ENCODE data around the gene PHKB. TPM values are rescaled to one million over a fixed set of nuclear protein-coding genes. Genes with fewer than 3 reads are reported as not detected.

PHKB gene
- total RNA-seq, 4 donors from 2014 or later = 71.4 to 114 (median 90.1) TPM

DNA sequence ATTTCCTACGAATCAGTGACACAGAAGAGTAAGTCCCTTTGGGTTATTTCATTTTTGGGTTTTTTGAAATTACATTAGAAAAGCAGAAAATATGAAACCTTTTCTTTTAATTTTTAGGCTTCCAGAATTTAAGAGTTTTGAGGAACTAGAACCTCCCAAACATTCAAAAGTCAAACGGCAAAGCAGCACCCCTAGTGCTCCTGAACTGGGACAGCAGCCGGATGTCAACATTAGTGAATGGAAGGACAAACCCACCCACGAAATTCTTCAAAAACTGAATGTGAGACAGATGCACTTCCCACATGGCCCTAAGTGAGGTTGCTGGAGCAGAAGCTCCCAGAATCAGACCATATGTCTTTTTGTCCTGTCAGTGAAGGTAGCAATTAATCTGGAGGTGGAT is 199.4 kb downstream of the PHKB start:
- TF ChIP-seq, protein P1, sequence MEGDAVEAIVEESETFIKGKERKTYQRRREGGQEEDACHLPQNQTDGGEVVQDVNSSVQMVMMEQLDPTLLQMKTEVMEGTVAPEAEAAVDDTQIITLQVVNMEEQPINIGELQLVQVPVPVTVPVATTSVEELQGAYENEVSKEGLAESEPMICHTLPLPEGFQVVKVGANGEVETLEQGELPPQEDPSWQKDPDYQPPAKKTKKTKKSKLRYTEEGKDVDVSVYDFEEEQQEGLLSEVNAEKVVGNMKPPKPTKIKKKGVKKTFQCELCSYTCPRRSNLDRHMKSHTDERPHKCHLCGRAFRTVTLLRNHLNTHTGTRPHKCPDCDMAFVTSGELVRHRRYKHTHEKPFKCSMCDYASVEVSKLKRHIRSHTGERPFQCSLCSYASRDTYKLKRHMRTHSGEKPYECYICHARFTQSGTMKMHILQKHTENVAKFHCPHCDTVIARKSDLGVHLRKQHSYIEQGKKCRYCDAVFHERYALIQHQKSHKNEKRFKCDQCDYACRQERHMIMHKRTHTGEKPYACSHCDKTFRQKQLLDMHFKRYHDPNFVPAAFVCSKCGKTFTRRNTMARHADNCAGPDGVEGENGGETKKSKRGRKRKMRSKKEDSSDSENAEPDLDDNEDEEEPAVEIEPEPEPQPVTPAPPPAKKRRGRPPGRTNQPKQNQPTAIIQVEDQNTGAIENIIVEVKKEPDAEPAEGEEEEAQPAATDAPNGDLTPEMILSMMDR (IDR thresholded peaks at IDR 0.05; ENCODE audit: low read depth) = no peak

DNA sequence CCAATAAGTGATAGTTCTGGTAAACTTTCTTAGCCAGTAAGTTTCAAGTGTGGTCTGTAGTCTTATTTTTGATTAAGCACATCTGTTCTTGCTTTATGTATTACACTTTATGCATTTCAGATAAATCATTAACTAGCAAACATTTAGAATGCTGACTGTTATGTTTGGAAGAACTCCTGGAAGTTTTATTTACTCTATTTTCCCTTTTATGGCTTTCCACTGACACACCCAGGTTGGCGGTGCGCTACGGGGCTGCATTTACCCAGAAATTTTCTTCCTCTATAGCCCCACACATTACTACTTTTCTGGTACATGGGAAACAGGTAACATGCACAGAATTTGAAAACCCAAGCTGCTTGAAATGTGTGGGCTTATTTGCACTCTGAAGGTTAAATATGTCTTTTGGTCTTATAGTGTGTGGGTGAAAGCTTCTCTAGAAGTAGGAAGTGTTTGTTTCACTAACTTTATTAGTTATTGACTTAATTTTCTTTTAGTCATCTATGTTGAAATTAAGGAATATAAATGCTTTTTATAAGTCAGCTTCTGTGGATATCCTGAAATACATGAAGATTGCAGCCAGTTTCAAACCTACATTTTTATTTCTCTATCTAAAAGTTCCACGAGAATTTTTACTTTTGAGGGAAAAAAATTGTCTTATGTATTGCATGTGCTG is 203.7 kb downstream of the PHKB start:
- TF ChIP-seq, protein P1 (IDR thresholded peaks at IDR 0.05; ENCODE audit: low read depth) = no peak

DNA sequence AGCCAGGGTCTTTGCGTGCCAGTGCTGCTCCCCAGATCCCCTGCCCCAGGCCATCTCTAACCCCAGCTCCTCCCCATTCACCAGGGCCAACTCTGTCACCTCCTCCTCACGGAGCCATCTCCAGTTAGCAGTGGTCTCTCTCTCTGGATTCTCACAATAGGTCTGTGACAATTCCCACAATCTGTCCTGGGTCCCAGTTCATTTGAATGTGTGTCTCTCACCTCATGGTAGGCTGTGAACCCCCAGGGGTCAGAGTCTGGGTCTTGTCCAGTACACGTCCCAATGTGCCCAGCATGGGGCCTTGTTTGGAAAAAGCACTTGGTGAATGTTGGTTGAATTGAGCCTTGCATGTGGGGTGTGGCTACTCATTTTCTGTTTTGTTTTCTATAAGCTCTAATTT is 205.3 kb downstream of the PHKB start:
- TF ChIP-seq, protein P1 (IDR thresholded peaks at IDR 0.05; ENCODE audit: low read depth) = no peak

DNA sequence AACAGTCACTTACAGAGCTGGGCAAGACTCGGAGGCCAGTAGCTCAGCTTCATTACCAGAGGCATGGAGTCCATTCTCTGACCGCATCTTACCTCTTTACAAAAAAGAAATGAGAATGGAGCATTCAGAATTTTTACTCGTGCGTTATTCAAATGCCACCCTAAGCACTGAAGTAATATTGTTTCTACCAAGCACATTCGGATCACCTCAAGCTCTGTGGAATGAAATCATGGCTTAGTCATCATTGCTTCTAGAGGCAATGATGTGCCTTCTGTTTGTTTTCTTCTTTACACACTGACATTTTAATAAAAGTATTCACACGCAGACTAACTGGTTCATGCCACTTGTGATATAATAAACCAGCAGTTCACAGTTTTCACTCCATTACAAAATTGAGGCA is 206.8 kb downstream of the PHKB start:
- TF ChIP-seq, protein P1 (IDR thresholded peaks at IDR 0.05; ENCODE audit: low read depth) = no peak

DNA sequence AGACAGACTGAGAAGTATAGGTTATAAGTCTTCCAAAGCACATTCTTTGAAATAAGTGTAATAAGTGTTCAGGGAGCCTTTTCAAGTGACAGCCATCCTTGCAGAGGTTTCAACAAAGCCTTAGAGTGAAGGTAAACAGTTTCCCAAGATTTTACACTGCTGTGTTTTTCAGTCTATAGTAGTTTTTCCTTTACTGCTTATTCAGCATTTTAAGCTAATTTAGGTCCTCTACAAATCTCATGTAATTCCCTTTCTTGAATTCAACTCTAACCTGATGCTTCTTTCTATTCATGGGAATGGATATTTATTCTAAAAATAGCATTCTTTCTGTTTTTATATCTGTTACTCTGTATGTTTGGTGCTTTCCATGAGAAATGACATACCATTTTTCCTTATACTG is 211.3 kb downstream of the PHKB start:
- TF ChIP-seq, protein P1 (IDR thresholded peaks at IDR 0.05; ENCODE audit: low read depth) = no peak

DNA sequence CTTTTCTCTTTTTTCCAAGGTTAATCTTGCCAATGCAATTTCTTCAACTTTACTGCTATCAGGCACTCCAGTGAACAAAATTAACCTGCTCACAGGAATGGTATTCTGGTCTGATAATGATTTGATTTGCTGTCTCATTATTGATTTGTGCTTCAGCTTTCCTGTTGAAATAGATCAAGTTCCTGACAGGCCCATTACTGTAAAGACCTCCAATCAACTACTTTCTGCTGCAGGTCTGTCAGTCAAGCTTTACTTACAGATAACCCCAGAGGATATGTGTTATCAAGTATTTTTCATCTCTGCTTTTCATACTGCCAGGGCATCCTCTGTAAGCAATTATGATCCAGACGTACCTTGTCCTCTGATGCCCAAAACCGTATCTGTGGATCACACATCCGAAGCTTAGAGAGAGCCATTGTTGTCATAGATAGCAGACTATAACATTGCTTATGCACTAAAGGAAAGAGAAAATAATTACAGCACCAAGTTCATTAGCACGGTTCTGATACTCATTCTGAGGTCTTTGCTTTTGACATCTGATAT is 215.6 kb downstream of the PHKB start:
- TF ChIP-seq, protein P1 (IDR thresholded peaks at IDR 0.05; ENCODE audit: low read depth) = no peak

DNA sequence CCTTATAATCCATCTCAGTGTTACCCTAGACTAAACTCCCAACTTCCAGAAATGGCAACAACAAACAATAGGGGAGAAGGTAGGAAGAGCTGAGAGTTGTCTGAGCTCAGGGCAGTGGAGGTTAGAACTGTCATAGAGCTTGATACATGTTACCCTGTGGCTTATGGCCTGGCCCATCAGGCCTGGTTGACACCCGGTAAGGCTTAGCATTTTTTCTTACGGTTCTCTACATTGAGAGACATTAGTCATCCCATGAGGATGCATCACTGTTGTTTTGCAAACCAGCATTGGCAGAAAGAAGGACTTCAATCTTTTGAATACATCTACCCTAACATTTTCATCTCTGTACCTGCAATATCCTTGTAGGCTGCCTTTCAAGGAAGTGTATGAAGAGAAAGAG is 226.6 kb downstream of the PHKB start:
- TF ChIP-seq, protein P1 (IDR thresholded peaks at IDR 0.05; ENCODE audit: low read depth) = no peak
